ENCODE results near the gene PRODH2.

DNA sequence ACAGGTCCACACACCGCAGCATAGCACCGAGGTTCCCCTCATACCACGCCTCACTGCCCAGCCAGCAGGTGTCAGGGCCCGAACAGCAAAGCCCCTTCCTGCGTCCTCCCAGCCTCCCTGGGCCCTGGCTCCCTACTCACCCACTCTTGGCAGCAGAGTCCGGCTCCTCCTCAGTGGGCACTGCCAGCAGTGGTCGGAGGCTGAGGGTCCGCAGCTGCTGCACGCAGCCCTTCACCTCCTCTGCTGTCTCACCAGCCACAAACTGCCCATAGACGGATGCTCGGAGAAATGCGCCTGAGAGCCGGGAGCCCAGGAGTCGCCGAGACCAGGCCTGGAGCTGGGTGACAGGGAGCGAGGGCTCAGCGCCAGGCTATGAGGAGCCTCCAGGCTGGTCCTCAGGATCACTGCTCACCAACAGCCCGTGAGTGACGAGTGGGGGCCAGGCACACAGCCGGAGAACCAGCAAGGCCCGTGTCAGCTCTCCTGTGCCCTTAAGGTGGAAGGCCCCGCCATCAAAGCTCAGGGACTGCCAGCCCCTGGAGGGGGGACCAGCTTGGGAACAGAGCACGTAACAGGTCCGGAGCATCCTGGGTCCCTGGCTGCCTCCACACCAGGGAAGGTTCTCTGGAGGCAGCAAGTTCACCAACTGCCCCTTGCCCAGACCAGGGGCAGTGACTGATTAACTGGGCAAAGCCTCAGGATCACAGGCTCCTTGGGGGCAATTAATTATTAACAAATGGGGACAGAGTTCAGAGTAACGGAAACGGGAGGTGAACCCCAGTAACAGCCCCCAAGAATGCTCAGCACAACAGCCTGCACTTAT is at the start of gene PRODH2:
- TF ChIP-seq, protein P1, sequence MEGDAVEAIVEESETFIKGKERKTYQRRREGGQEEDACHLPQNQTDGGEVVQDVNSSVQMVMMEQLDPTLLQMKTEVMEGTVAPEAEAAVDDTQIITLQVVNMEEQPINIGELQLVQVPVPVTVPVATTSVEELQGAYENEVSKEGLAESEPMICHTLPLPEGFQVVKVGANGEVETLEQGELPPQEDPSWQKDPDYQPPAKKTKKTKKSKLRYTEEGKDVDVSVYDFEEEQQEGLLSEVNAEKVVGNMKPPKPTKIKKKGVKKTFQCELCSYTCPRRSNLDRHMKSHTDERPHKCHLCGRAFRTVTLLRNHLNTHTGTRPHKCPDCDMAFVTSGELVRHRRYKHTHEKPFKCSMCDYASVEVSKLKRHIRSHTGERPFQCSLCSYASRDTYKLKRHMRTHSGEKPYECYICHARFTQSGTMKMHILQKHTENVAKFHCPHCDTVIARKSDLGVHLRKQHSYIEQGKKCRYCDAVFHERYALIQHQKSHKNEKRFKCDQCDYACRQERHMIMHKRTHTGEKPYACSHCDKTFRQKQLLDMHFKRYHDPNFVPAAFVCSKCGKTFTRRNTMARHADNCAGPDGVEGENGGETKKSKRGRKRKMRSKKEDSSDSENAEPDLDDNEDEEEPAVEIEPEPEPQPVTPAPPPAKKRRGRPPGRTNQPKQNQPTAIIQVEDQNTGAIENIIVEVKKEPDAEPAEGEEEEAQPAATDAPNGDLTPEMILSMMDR (IDR thresholded peaks at IDR 0.05), result peak in 3 of 4 donors; percentile 2 to 7 (median 6)
- TF ChIP-seq POLR2A (IDR thresholded peaks at IDR 0.05), result peak; percentile 71

All from right lobe of liver (tissue), 4 donors.